ENCODE measurements around the gene POC1A. TPM values are rescaled to one million over a fixed set of nuclear protein-coding genes. Genes with fewer than 3 reads are reported as not detected.
A peak's percentile ranks its signal among the peaks of the same experiment; 100 is the strongest.

POC1A gene
- total and polyA plus RNA-seq, 2 of the 8 experiments (the other 6 are each of a cell fraction or from before 2014, with no cell fraction given) = 35.7 to 39.2 TPM

DNA sequence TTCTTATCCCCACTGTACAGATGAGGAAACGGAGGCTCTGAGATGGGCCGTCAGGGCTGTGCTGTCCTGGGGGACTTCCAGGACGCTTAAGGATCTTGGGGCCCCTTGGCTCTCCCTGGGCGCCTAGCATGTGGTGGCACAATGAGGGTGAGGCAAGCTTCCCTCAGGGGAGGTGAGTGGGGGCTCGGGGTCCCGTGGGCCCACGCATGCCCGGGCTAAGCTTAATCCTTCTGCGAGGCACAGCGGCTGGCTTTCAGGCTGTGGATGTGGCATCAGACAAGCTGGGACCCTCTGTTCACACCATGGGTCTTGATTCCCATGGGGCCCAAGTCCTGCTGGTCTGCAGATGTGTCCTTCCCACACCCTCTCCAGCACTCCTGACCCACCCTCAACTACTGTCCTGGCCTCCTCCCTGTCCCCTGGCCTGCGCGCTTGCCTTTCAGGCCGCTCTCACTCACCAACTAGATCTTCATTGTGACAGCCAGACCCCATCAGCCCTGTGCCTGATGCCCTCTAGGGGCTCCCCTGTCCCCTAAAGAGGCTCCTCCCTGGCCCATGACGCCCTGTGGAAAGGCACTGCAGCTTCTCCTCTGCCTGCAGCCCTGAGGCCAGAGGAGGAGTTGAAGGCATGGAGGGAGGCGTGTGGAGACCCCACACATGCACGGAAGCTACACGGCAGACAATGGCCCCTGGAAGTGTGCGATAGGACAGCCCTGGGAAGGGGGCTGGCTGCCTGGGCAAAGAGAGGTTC is 109.2 kb downstream of the POC1A start:
- H3K56ac ChIP-seq (replicated peaks; ENCODE audit: insufficient read length, low read depth, low read length) = no peak overlapping the region
- no peak overlapping the region for H3K4me2 ChIP-seq (ENCODE audit: insufficient read depth in 1 of 2, low read depth in 2 of 2, low read length in 2 of 2)
- H2BK120ac ChIP-seq (replicated peaks; ENCODE audit: low read depth, low read length) = no peak overlapping the region
- H2BK12ac ChIP-seq (ENCODE audit: low read depth, low read length) = peak overlapping the region; percentile 81; the same call in 1 of the 2 replicates
- CTCF ChIA-PET (ENCODE audit: partially characterized antibody) = interaction anchor here (0.6 to 33.0 kb wide), 16 partner anchors 8 to 340 kb away, joined by 3 to 984 read pairs (median 4); partner anchors contain the start of gene DUSP7
- peak overlapping the region; percentile 45; the same call in 1 of the 2 replicates for H4K8ac ChIP-seq (ENCODE audit: extremely low read depth, insufficient read depth, low read length)
- WGBS, 2 experiments (ENCODE audit: extremely low coverage in 1 of 2, insufficient coverage in 1 of 2, insufficient read length in 1 of 2, insufficient replicate concordance in 2 of 2, low coverage in 1 of 2, low lambda C conversion rate in 2 of 2, missing lambda C conversion rate in 1 of 2) = 87% methylated on average over 18 of the region's 18 CpGs; no CpG with 5 or more reads in 1 of the 2 experiments
- peak overlapping the region; percentile 53; the same call in 1 of the 2 replicates for H2AK5ac ChIP-seq (ENCODE audit: low read depth, low read length)
- no peak overlapping the region for H3K14ac ChIP-seq (ENCODE audit: insufficient read length)
- H3K23me2 ChIP-seq (ENCODE audit: low read depth, low read length) = no peaks in the 10 kb centered on the region
- no peak overlapping the region for H4K91ac ChIP-seq (replicated peaks; ENCODE audit: insufficient read length, low read length)
- no peaks in the 10 kb centered on the region for H3K9me3 ChIP-seq (ENCODE audit: insufficient read depth in 2 of 2, low read depth in 1 of 2, low read length in 1 of 2)
- H2BK20ac ChIP-seq (ENCODE audit: low read length) = no peak overlapping the region
- POLR2A ChIA-PET (ENCODE audit: partially characterized antibody) = interaction anchor here (0.6 to 4.1 kb wide), 10 partner anchors 9 to 62 kb away, joined by 3 to 24 read pairs (median 4); partner anchors contain the start of genes ACY1, DUSP7 and RPL29
- TF ChIP-seq CTCF (IDR thresholded peaks at IDR 0.05; ENCODE audit: control extremely low read depth in 1 of 3, insufficient read depth in 1 of 3, low read depth in 1 of 3, low read length in 3 of 3) (peak in 2 of 3 experiments; percentile 56 to 60; a peak in 3 of 4 replicates), GABPA (IDR thresholded peaks at IDR 0.05; ENCODE audit: borderline replicate concordance, insufficient read depth, low read length) (0 out of 2 replicates have a peak, but pooled peaks have one; percentile 23), RAD21 (IDR thresholded peaks at IDR 0.05 in 1 of 2, conservative IDR thresholded peaks at IDR 0.05 in 1 of 2; ENCODE audit: low read depth in 2 of 2, low read length in 2 of 2) (peak; percentile 37 to 46; a peak in 3 of 4 replicates), SIX5 (IDR thresholded peaks at IDR 0.05; ENCODE audit: low read depth, low read length) (no peak)
- H4K20me1 ChIP-seq (replicated peaks in 1 of 2; ENCODE audit: control insufficient read depth in 1 of 2, insufficient read depth in 2 of 2, low read length in 2 of 2) = no peaks in the 10 kb centered on the region
- no peak overlapping the region for H3K27ac ChIP-seq (ENCODE audit: low read depth, low read length)
- no peak overlapping the region for H3K4me3 ChIP-seq (ENCODE audit: extremely low read depth in 1 of 4, insufficient read depth in 2 of 4, low read depth in 3 of 4, low read length in 4 of 4)
- peaks cover 0 to 8% (median 3%) of the 10 kb centered on the region in 4 experiments; a peak in 5 of 7 replicates for H3K4me1 ChIP-seq (replicated peaks in 1 of 4; ENCODE audit: control insufficient read depth in 3 of 4, insufficient read depth in 4 of 4, low read length in 3 of 4)
- H4K5ac ChIP-seq (ENCODE audit: insufficient read length, low read depth, low read length) = no peak overlapping the region
- H3K27me3 ChIP-seq (replicated peaks in 1 of 4; ENCODE audit: control insufficient read depth in 3 of 4, extremely low read depth in 1 of 4, insufficient read depth in 3 of 4, low read length in 3 of 4) = no peaks in the 10 kb centered on the region
- no peaks in the 10 kb centered on the region for H3K79me1 ChIP-seq (ENCODE audit: low read depth, low read length)
- H3K36me3 ChIP-seq (ENCODE audit: control insufficient read depth in 2 of 4, insufficient read depth in 4 of 4, low read length in 3 of 4) = peaks cover 0 to 3% (median 1%) of the 10 kb centered on the region in 4 experiments; a peak in 2 of 8 replicates
- H2AFZ ChIP-seq (ENCODE audit: low read length) = peak overlapping the region; percentile 37; the same call in 1 of the 2 replicates
- H2BK15ac ChIP-seq (ENCODE audit: low read length) = 0 out of 2 replicates have a peak overlapping the region, but pooled peaks have one; percentile 31
- H2BK5ac ChIP-seq (ENCODE audit: low read depth, low read length) = peak overlapping the region; percentile 39; the same call in 1 of the 2 replicates
- H3K79me2 ChIP-seq (ENCODE audit: control insufficient read depth in 1 of 2, insufficient read depth in 2 of 2, low read length in 2 of 2) = no peaks in the 10 kb centered on the region
- DNase-seq (ENCODE audit: low read depth in 1 of 2, low spot score in 2 of 2) (peak in 1 of 2 experiments; percentile 61), FAIRE-seq (no peak)
- H3K23ac ChIP-seq (ENCODE audit: insufficient read length) = no peak overlapping the region
- H3K4ac ChIP-seq (replicated peaks; ENCODE audit: insufficient read length, low read depth, low read length) = no peak overlapping the region
- no peak overlapping the region for H3K9ac ChIP-seq (replicated peaks in 1 of 4; ENCODE audit: extremely low read depth in 1 of 4, low read depth in 3 of 4, low read length in 3 of 4)
- H3K18ac ChIP-seq (ENCODE audit: extremely low read depth, low read length) = 0 out of 2 replicates have a peak overlapping the region, but pooled peaks have one; percentile 56

All from H1 (cell line).